ENCODE results near the gene CPA5. TPM values are rescaled to one million over a fixed set of nuclear protein-coding genes. Genes with fewer than 3 reads are reported as not detected.
A peak's percentile ranks its signal among the peaks of the same experiment; 100 is the strongest.

Gene CPA5
- total and polyA plus RNA-seq, 2 donors (not counting 3 experiments of a cell fraction or from before 2014, with no cell fraction given) = not detected

GRCh38 chr7:130397051-130397757, 52.6 kb downstream of the CPA5 start:
- Histone ChIP-seq H3K9me3 (replicated peaks; ENCODE audit: control insufficient read depth, insufficient read depth, low read length) (no peaks in the 10 kb centered on the region), H3K79me2 (ENCODE audit: control insufficient read depth, insufficient read depth, low read length) (no peaks in the 10 kb centered on the region), H3K9me1 (replicated peaks; ENCODE audit: control insufficient read depth, extremely low read depth, insufficient read depth, low read length) (no peaks in the 10 kb centered on the region), H3K36me3 (ENCODE audit: control insufficient read depth in 2 of 2, extremely low read depth in 1 of 2, insufficient read depth in 2 of 2, low read length in 2 of 2) (no peaks in the 10 kb centered on the region), H3K27ac (ENCODE audit: insufficient read depth, low read depth, low read length) (no peak overlapping the region), H3K4me1 (ENCODE audit: control insufficient read depth, extremely low read depth, insufficient read depth, low read length) (peaks cover 4% of the 10 kb centered on the region), H3K27me3 (ENCODE audit: control insufficient read depth in 2 of 2, insufficient read depth in 2 of 2, low read length in 2 of 2) (no peaks in the 10 kb centered on the region), H3K4me2 (ENCODE audit: insufficient read depth, low read length) (no peak overlapping the region), H3K9ac (replicated peaks; ENCODE audit: extremely low read depth, insufficient read depth, low read length) (no peak overlapping the region), H3K4me3 (replicated peaks in 1 of 3; ENCODE audit: insufficient read depth in 1 of 3, low read depth in 1 of 3, low read length in 3 of 3) (no peak overlapping the region), H2AFZ (ENCODE audit: low read depth, low read length) (no peak overlapping the region), H4K20me1 (replicated peaks; ENCODE audit: control insufficient read depth, extremely low read depth, insufficient read depth, low read length) (no peaks in the 10 kb centered on the region)
- DNase-seq (ENCODE audit: low read depth, low spot score) (peak; percentile 45), FAIRE-seq (no peak)
- dilution Hi-C loops (cut with MboI; ENCODE audit: extremely low pct_ligation_motif_present, low sequenced_read_pairs) (no loop called here), intact Hi-C loops (cut with micrococcal nuclease) (no loop called here)
- TF ChIP-seq MYC (IDR thresholded peaks at IDR 0.05; ENCODE audit: low read depth, low read length) = no peak
- TF ChIP-seq FOS (IDR thresholded peaks at IDR 0.05; ENCODE audit: borderline replicate concordance, insufficient read depth, low read length) = no peak
- no peak for TF ChIP-seq GATA2 (IDR thresholded peaks at IDR 0.05; ENCODE audit: insufficient read depth, insufficient read length, low read depth, low read length)
- TF ChIP-seq CTCF (IDR thresholded peaks at IDR 0.05; ENCODE audit: extremely low read depth in 1 of 2, insufficient read depth in 1 of 2, low read depth in 1 of 2, low read length in 2 of 2) = no peak
- no peak for TF ChIP-seq MAX (IDR thresholded peaks at IDR 0.05; ENCODE audit: insufficient read depth, insufficient read length)
- no peak for TF ChIP-seq POLR2AphosphoS5 (IDR thresholded peaks at IDR 0.05; ENCODE audit: insufficient read depth, low read depth, low read length)
- TF ChIP-seq POLR2A (IDR thresholded peaks at IDR 0.05; ENCODE audit: low read depth, low read length) = no peak
- TF ChIP-seq JUN (IDR thresholded peaks at IDR 0.05; ENCODE audit: borderline replicate concordance, insufficient read depth, insufficient read length, low read depth) = no peak
- no peak for TF ChIP-seq EZH2 (IDR thresholded peaks at IDR 0.05; ENCODE audit: borderline replicate concordance, low read depth, low read length, severe bottlenecking)
- BruUV-seq (replicated peaks) = no TSS peak
- POLR2A ChIA-PET = no interaction called here
- CTCF ChIA-PET = interaction anchor here (0.6 kb wide), 1 partner anchor 43 kb away, joined by 5 read pairs; the partner anchor contains the start of gene CEP41
